ENCODE data around the gene CDH23. TPM values are rescaled to one million over a fixed set of nuclear protein-coding genes. Genes with fewer than 3 reads are reported as not detected.

Gene CDH23
- total RNA-seq, 4 donors from 2014 or later, result 2.9 to 16.1 (median 5.9) TPM

GRCh38 chr10:71716426-71716825 lies 319.7 kb downstream of the CDH23 start:
- H3K36me3 ChIP-seq, result no peaks in the 10 kb centered on the region
- peaks cover 28 to 39% (median 29%) of the 10 kb centered on the region in 4 donors for H3K4me1 ChIP-seq
- no peak for DNase-seq
- no peaks in the 10 kb centered on the region for H3K9me3 ChIP-seq
- WGBS, 2 donors (ENCODE audit: low coverage in 1 of 2), result 89% methylated on average over 5 of the region's 5 CpGs; no CpG with 5 or more reads in 1 of the 2 donors
- H3K27ac ChIP-seq, result no peak overlapping the region
- TF ChIP-seq EP300 (IDR thresholded peaks at IDR 0.05; ENCODE audit: low read depth) (no peak), CTCF (IDR thresholded peaks at IDR 0.05) (no peak), POLR2AphosphoS5 (IDR thresholded peaks at IDR 0.05) (no peak), POLR2A (IDR thresholded peaks at IDR 0.05) (no peak)
- H3K4me3 ChIP-seq, result no peak overlapping the region
- intact Hi-C loops (cut with DNase I; ENCODE audit: low total_unique reads), result no loop called here
- H3K27me3 ChIP-seq, result no peaks in the 10 kb centered on the region
- in situ Hi-C loops (cut with MboI; ENCODE audit: low pct_ligation_motif_present in 1 of 4, low pct_unique_long_range_greater_than_20kb in 1 of 4, low sequenced_read_pairs in 3 of 4), result loop anchor here in 3 of 4 donors (10.0 to 25.0 kb wide), 3 partner anchors 58 to 329 kb away; partner anchors contain the start of genes CDH23 (in 2 of the 3) and VSIR (in 1 of the 3)

- Histone ChIP-seq H3K27ac (no peak overlapping the region), H3K9me3 (no peaks in the 10 kb centered on the region), H3K4me1 (peaks cover 28 to 39% (median 29%) of the 10 kb centered on the region in 4 donors), H3K27me3 (no peaks in the 10 kb centered on the region), H3K4me3 (no peak overlapping the region), H3K36me3 (no peaks in the 10 kb centered on the region)
- no peak for TF ChIP-seq EP300 (IDR thresholded peaks at IDR 0.05; ENCODE audit: low read depth)
- no peak for TF ChIP-seq POLR2AphosphoS5 (IDR thresholded peaks at IDR 0.05)
- no peak for TF ChIP-seq CTCF (IDR thresholded peaks at IDR 0.05)
- no peak for TF ChIP-seq POLR2A (IDR thresholded peaks at IDR 0.05)
- in situ Hi-C loops (cut with MboI; ENCODE audit: low pct_ligation_motif_present in 1 of 4, low pct_unique_long_range_greater_than_20kb in 1 of 4, low sequenced_read_pairs in 3 of 4) (loop anchor here in 3 of 4 donors (10.0 to 25.0 kb wide), 3 partner anchors 58 to 330 kb away; partner anchors contain the start of genes CDH23 (in 2 of the 3) and VSIR (in 1 of the 3)), intact Hi-C loops (cut with DNase I; ENCODE audit: low total_unique reads) (no loop called here)
- 86% methylated on average over 3 of the region's 4 CpGs; no CpG with 5 or more reads in 1 of the 2 donors for WGBS, 2 donors (ENCODE audit: low coverage in 1 of 2)
- DNase-seq, result no peak
Observed at GRCh38 chr10:71717056-71717455, 320.3 kb downstream of the CDH23 start.

GRCh38 chr10:71717551-71717951 lies 320.8 kb downstream of the CDH23 start:
- Histone ChIP-seq H3K36me3 (no peaks in the 10 kb centered on the region), H3K9me3 (no peaks in the 10 kb centered on the region), H3K27me3 (no peaks in the 10 kb centered on the region), H3K4me3 (no peak overlapping the region), H3K27ac (no peak overlapping the region), H3K4me1 (peaks cover 27 to 38% (median 29%) of the 10 kb centered on the region in 4 donors)
- intact Hi-C loops (cut with DNase I; ENCODE audit: low total_unique reads), result no loop called here
- WGBS, 2 donors (ENCODE audit: low coverage in 1 of 2), result 60 to 88% methylated on average over 1 to 2 of the region's 2 CpGs
- TF ChIP-seq CTCF (IDR thresholded peaks at IDR 0.05), result no peak
- TF ChIP-seq POLR2AphosphoS5 (IDR thresholded peaks at IDR 0.05), result no peak
- TF ChIP-seq EP300 (IDR thresholded peaks at IDR 0.05; ENCODE audit: low read depth), result no peak
- TF ChIP-seq POLR2A (IDR thresholded peaks at IDR 0.05), result no peak
- in situ Hi-C loops (cut with MboI; ENCODE audit: low pct_ligation_motif_present in 1 of 4, low pct_unique_long_range_greater_than_20kb in 1 of 4, low sequenced_read_pairs in 3 of 4), result loop anchor here in 3 of 4 donors (10.0 to 25.0 kb wide), 3 partner anchors 57 to 330 kb away; partner anchors contain the start of genes CDH23 (in 2 of the 3) and VSIR (in 1 of the 3)
- DNase-seq, result no peak

GRCh38 chr10:71718165-71718698 lies 321.5 kb downstream of the CDH23 start:
- Histone ChIP-seq H3K27ac (peak overlapping the region; percentile 1 to 28 (median 10)), H3K4me1 (peaks cover 21 to 31% (median 23%) of the 10 kb centered on the region in 4 donors), H3K9me3 (no peaks in the 10 kb centered on the region), H3K4me3 (no peak overlapping the region), H3K36me3 (no peaks in the 10 kb centered on the region), H3K27me3 (no peaks in the 10 kb centered on the region)
- 84% methylated on average over 10 of the region's 10 CpGs; no CpG with 5 or more reads in 1 of the 2 donors for WGBS, 2 donors (ENCODE audit: low coverage in 1 of 2)
- intact Hi-C loops (cut with DNase I; ENCODE audit: low total_unique reads) (no loop called here), in situ Hi-C loops (cut with MboI; ENCODE audit: low pct_ligation_motif_present in 1 of 4, low pct_unique_long_range_greater_than_20kb in 1 of 4, low sequenced_read_pairs in 3 of 4) (loop anchor here in 3 of 4 donors (10.0 to 25.0 kb wide), 3 partner anchors 57 to 331 kb away; partner anchors contain the start of genes CDH23 (in 2 of the 3) and VSIR (in 1 of the 3))
- TF ChIP-seq CTCF (IDR thresholded peaks at IDR 0.05) (no peak), POLR2AphosphoS5 (IDR thresholded peaks at IDR 0.05) (no peak), EP300 (IDR thresholded peaks at IDR 0.05; ENCODE audit: low read depth) (no peak)
- no peak for DNase-seq

Data from transverse colon (tissue), 4 donors.